MCF 10A (cell line): ENCODE measurements around the gene FAM241B. TPM values are rescaled to one million over a fixed set of nuclear protein-coding genes. Genes with fewer than 3 reads are reported as not detected.

Experiments used
- BruUV-seq: library from RNA; stranded (reverse); fragments of 400-500 nt; replicated peaks from 2 replicates; lab custom pipeline; 2021; lab: Mats Ljungman, UMichigan
- CTCF ChIA-PET: fragments of 300-600 bp; sonication (Branson Sonifier 250); formaldehyde crosslinking; extraction: SDS; loops from one replicate; lab custom pipeline; 2021; ENCODE audit warnings: antibody characterized with exemption, inconsistent platforms; lab: Yijun Ruan, JAX
- POLR2A ChIA-PET: fragments of 300-600, 350-650 bp; sonication (Branson Sonifier 250); formaldehyde crosslinking; extraction: SDS; loops from one replicate; lab custom pipeline; 2020; ENCODE audit warnings: antibody characterized with exemption, inconsistent platforms; lab: Yijun Ruan, JAX
- DNase-seq: peaks from one replicate; pipeline ENCODE4 v3.0.0-alpha.2; 2018; ENCODE audit not compliant: unreplicated experiment
- H3K27ac Mint-ChIP-seq: one replicate; pipeline ENCODE4 v1.8.0; 2022; ENCODE audit warnings: mild to moderate bottlenecking, low read depth, mixed read lengths; ENCODE audit not compliant: unreplicated experiment
- H3K27me3 Mint-ChIP-seq: one replicate; pipeline ENCODE4 v1.8.0; 2022; ENCODE audit warnings: mixed read lengths; ENCODE audit not compliant: insufficient read depth, unreplicated experiment
- H3K36me3 Mint-ChIP-seq: one replicate; pipeline ENCODE4 v1.8.0; 2022; ENCODE audit warnings: mild to moderate bottlenecking, moderate library complexity, mixed read lengths; ENCODE audit not compliant: insufficient read depth, unreplicated experiment
- H3K4me1 Mint-ChIP-seq: one replicate; pipeline ENCODE4 v1.8.0; 2022; ENCODE audit warnings: mixed read lengths; ENCODE audit not compliant: insufficient read depth, unreplicated experiment
- H3K4me3 Mint-ChIP-seq: one replicate; pipeline ENCODE4 v1.8.0; 2022; ENCODE audit warnings: mild to moderate bottlenecking, moderate library complexity, mixed read lengths; ENCODE audit not compliant: unreplicated experiment
- H3K9me3 Mint-ChIP-seq: one replicate; pipeline ENCODE4 v1.8.0; 2022; ENCODE audit warnings: mixed read lengths; ENCODE audit not compliant: unreplicated experiment
- CTCF ChIP-seq: fragments of 200-600 bp; IDR thresholded peaks from one replicate; pipeline ENCODE4 v1.8.0; 2022; ENCODE audit warnings: antibody characterized with exemption, mild to moderate bottlenecking; ENCODE audit not compliant: unreplicated experiment
- intact Hi-C: fragments of 100-400 bp; cut with micrococcal nuclease; formaldehyde crosslinking; loops from 2 replicates; pipeline ENCODE4 v1.14.1; 2022
- total RNA-seq: library from RNA; stranded (reverse); gene quantifications from 2 replicates; pipeline ENCODE4 v1.2.3, GENCODE V29; 2022

FAM241B gene
- total RNA-seq, 1 experiment from 2014 or later = 7.5 TPM

- peaks cover 18% of the 10 kb centered on the region for H3K27me3 Mint-ChIP-seq
- H3K36me3 Mint-ChIP-seq = peaks cover 8% of the 10 kb centered on the region
- DNase-seq = no peak
- BruUV-seq = no TSS peak
- no peaks in the 10 kb centered on the region for H3K4me1 Mint-ChIP-seq
- intact Hi-C loops = no loop called here
- POLR2A ChIA-PET = no interaction called here
- CTCF ChIA-PET = interaction anchor here (0.9 to 2.1 kb wide), 5 partner anchors 10 to 264 kb away, joined by 3 to 8 read pairs (median 4); no protein-coding TSS in a partner anchor
- H3K27ac Mint-ChIP-seq = no peak overlapping the region
- TF ChIP-seq CTCF = no peak
- H3K9me3 Mint-ChIP-seq = no peaks in the 10 kb centered on the region
- H3K4me3 Mint-ChIP-seq = no peak overlapping the region
Observed at GRCh38 chr10:69651362-69651761, 21.3 kb downstream of the FAM241B start.

GRCh38 chr10:69652111-69652856 lies 22.2 kb downstream of the FAM241B start:
- Mint-ChIP-seq H3K27me3 (peaks cover 27% of the 10 kb centered on the region), H3K4me3 (no peak overlapping the region), H3K27ac (no peak overlapping the region), H3K9me3 (no peaks in the 10 kb centered on the region), H3K36me3 (peaks cover 8% of the 10 kb centered on the region), H3K4me1 (no peaks in the 10 kb centered on the region)
- DNase-seq = no peak
- POLR2A ChIA-PET = no interaction called here
- CTCF ChIA-PET = interaction anchor here (3.3 kb wide), 1 partner anchor 8 kb away, joined by 17 read pairs; no protein-coding TSS in a partner anchor
- intact Hi-C loops = no loop called here
- no TSS peak for BruUV-seq
- no peak for TF ChIP-seq CTCF

- no TSS peak for BruUV-seq
- DNase-seq = no peak
- ChIA-PET CTCF (interaction anchor here (3.3 kb wide), 1 partner anchor 8 kb away, joined by 17 read pairs; no protein-coding TSS in a partner anchor), POLR2A (interaction anchor here (0.5 kb wide), 1 partner anchor 289 kb away, joined by 3 read pairs; no protein-coding TSS in a partner anchor)
- H3K9me3 Mint-ChIP-seq = no peaks in the 10 kb centered on the region
- H3K4me1 Mint-ChIP-seq = no peaks in the 10 kb centered on the region
- H3K27me3 Mint-ChIP-seq = peaks cover 32% of the 10 kb centered on the region
- no peak overlapping the region for H3K27ac Mint-ChIP-seq
- TF ChIP-seq CTCF = no peak
- H3K4me3 Mint-ChIP-seq = no peak overlapping the region
- H3K36me3 Mint-ChIP-seq = peaks cover 8% of the 10 kb centered on the region
- intact Hi-C loops = no loop called here
Observed at GRCh38 chr10:69652857-69653199, 22.8 kb downstream of the FAM241B start.

- Mint-ChIP-seq H3K27ac (no peak overlapping the region), H3K36me3 (peaks cover 8% of the 10 kb centered on the region), H3K4me3 (no peak overlapping the region), H3K4me1 (no peaks in the 10 kb centered on the region), H3K9me3 (no peaks in the 10 kb centered on the region), H3K27me3 (peaks cover 40% of the 10 kb centered on the region)
- intact Hi-C loops = no loop called here
- no peak for DNase-seq
- TF ChIP-seq CTCF = no peak
- CTCF ChIA-PET = interaction anchor here (0.6 to 3.3 kb wide), 5 partner anchors 9 to 109 kb away, joined by 3 to 17 read pairs (median 3); no protein-coding TSS in a partner anchor
- POLR2A ChIA-PET = interaction anchor here (0.5 kb wide), 1 partner anchor 289 kb away, joined by 3 read pairs; no protein-coding TSS in a partner anchor
- no TSS peak for BruUV-seq
Observed at GRCh38 chr10:69653561-69653960, 23.5 kb downstream of the FAM241B start.
